ENCODE data around the gene MMRN1. TPM values are rescaled to one million over a fixed set of nuclear protein-coding genes. Genes with fewer than 3 reads are reported as not detected.

MMRN1 gene, protein sequence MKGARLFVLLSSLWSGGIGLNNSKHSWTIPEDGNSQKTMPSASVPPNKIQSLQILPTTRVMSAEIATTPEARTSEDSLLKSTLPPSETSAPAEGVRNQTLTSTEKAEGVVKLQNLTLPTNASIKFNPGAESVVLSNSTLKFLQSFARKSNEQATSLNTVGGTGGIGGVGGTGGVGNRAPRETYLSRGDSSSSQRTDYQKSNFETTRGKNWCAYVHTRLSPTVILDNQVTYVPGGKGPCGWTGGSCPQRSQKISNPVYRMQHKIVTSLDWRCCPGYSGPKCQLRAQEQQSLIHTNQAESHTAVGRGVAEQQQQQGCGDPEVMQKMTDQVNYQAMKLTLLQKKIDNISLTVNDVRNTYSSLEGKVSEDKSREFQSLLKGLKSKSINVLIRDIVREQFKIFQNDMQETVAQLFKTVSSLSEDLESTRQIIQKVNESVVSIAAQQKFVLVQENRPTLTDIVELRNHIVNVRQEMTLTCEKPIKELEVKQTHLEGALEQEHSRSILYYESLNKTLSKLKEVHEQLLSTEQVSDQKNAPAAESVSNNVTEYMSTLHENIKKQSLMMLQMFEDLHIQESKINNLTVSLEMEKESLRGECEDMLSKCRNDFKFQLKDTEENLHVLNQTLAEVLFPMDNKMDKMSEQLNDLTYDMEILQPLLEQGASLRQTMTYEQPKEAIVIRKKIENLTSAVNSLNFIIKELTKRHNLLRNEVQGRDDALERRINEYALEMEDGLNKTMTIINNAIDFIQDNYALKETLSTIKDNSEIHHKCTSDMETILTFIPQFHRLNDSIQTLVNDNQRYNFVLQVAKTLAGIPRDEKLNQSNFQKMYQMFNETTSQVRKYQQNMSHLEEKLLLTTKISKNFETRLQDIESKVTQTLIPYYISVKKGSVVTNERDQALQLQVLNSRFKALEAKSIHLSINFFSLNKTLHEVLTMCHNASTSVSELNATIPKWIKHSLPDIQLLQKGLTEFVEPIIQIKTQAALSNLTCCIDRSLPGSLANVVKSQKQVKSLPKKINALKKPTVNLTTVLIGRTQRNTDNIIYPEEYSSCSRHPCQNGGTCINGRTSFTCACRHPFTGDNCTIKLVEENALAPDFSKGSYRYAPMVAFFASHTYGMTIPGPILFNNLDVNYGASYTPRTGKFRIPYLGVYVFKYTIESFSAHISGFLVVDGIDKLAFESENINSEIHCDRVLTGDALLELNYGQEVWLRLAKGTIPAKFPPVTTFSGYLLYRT
- total RNA-seq (under 1 TPM; 0.52 to 0.55 TPM), polyA plus RNA-seq (1 to 10 TPM in 1 of 2 donors, under 1 TPM in 1; 0.66 to 1.6 TPM)

DNA sequence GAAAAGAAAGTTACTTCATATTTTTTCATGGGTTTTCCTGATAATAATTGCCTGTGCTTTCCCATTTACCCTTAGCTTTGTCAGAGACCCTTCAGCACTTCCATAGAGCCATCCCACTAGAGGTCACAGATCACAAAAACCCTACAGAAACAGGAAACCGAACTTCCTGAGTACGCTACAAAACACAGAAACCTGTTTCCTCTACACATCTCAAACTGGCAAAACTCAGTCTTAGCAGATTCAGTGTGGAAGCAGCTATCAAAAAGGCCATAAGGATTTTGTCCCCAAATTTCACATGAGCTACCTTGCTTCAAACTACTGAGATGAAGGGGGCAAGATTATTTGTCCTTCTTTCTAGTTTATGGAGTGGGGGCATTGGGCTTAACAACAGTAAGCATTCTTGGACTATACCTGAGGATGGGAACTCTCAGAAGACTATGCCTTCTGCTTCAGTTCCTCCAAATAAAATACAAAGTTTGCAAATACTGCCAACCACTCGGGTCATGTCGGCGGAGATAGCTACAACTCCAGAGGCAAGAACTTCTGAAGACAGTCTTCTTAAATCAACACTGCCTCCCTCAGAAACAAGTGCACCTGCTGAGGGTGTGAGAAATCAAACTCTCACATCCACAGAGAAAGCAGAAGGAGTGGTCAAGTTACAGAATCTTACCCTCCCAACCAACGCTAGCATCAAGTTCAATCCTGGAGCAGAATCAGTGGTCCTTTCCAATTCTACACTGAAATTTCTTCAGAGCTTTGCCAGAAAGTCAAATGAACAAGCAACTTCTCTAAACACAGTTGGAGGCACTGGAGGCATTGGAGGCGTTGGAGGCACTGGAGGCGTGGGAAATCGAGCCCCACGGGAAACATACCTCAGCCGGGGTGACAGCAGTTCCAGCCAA lies at the start of gene MMRN1:
Gene MMRN1, plus strand, starts transcription at position 206 of the 902 bp plus-strand sequence. Its CDS starts 118 bp downstream, at position 324.
- no peaks in the 10 kb centered on the region for H3K9me3 Mint-ChIP-seq
- ChIA-PET POLR2A (ENCODE audit: partially characterized antibody) (interaction anchor here (1.2 kb wide), 1 partner anchor 35 kb away, joined by 7 read pairs; no protein-coding TSS in a partner anchor), CTCF (ENCODE audit: partially characterized antibody) (interaction anchor here (1.0 kb wide), 1 partner anchor 456 kb away, joined by 3 read pairs; no protein-coding TSS in a partner anchor)
- peak within 1 kb of the TSS; percentile 13 for H3K27ac ChIP-seq (ENCODE audit: low read depth, low read length)
- H3K4me3 Mint-ChIP-seq: peak within 1 kb of the TSS; percentile 39 to 90 (median 69)
- intact Hi-C loops (cut with micrococcal nuclease): loop anchor here (1.0 kb wide), 1 partner anchor 7 kb away; no protein-coding TSS in a partner anchor
- DNase-seq: peak in 3 of 5 donors; percentile 11 to 22 (median 14)
- H3K4me3 ChIP-seq (ENCODE audit: low read length in 2 of 2): peak within 1 kb of the TSS; percentile 8 to 11
- H3K36me3 ChIP-seq (ENCODE audit: insufficient read depth, low read length): no peaks in the 10 kb centered on the region
- H3K36me3 Mint-ChIP-seq: no peaks in the 10 kb centered on the region
- H3K27me3 Mint-ChIP-seq: no peaks in the 10 kb centered on the region
- H3K4me1 ChIP-seq (ENCODE audit: insufficient read depth, low read length): peaks cover 24% of the 10 kb centered on the region
- peak within 1 kb of the TSS; percentile 14 to 90 (median 54) for H3K27ac Mint-ChIP-seq
- H3K4me1 Mint-ChIP-seq: peaks cover 9 to 23% (median 18%) of the 10 kb centered on the region in 4 donors
- no peaks in the 10 kb centered on the region for H3K27me3 ChIP-seq (ENCODE audit: insufficient read depth, low read length)
- H3K9me3 ChIP-seq (ENCODE audit: control insufficient read depth in 1 of 2, low read length in 2 of 2): no peaks in the 10 kb centered on the region

DNA sequence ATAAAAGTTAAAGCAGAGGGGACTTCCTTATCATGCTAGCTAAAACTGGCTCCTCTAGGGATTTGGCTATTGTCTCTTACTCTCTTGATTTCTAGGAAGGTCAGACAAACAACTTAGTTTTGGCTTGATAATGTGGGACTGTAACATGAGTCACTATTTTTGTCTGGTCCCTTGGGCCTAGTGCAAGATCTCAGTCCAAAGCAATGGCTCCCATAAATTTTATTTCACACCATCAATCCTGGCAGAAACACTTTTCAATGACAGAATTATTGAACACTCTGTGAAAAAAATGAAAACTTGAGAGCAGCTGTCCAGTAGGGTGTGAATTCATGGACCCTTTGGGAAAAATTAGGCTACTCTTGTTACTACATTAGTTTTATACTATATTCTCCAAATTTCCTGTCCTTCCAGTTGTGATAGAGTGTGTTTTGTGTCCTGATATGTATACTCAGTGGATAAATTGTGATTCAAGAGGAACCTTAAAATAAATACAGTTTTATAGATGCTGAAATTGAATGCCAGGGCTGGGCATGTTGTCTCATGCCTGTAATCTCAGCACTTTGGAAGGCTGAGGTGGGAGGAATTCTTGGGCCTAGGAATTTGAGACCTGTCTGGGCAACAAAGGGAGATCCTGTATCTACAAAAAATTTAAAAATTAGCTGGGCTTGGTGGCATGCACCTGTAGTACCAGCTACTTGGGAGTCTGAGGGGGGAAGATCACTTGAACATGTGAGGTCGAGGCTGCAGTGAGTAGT lies 46.9 kb upstream of the MMRN1 start:
- no peak overlapping the region for H3K27ac ChIP-seq (ENCODE audit: low read depth, low read length)
- no peak overlapping the region for H3K4me3 Mint-ChIP-seq
- no peak overlapping the region for H3K27ac Mint-ChIP-seq
- H3K4me3 ChIP-seq (ENCODE audit: low read length in 2 of 2): no peak overlapping the region
- peaks cover 0 to 22% (median 12%) of the 10 kb centered on the region in 8 donors for H3K9me3 Mint-ChIP-seq
- ChIA-PET CTCF (ENCODE audit: partially characterized antibody) (no interaction called here), POLR2A (ENCODE audit: partially characterized antibody) (no interaction called here)
- no peaks in the 10 kb centered on the region for H3K27me3 ChIP-seq (ENCODE audit: insufficient read depth, low read length)
- H3K4me1 ChIP-seq (ENCODE audit: insufficient read depth, low read length): no peaks in the 10 kb centered on the region
- intact Hi-C loops (cut with micrococcal nuclease): no loop called here
- no peaks in the 10 kb centered on the region for H3K36me3 Mint-ChIP-seq
- H3K4me1 Mint-ChIP-seq: no peaks in the 10 kb centered on the region
- H3K27me3 Mint-ChIP-seq: peaks cover 4 to 6% of the 10 kb centered on the region in 2 donors
- no peaks in the 10 kb centered on the region for H3K9me3 ChIP-seq (ENCODE audit: control insufficient read depth in 1 of 2, low read length in 2 of 2)
- DNase-seq: no peak
- no peaks in the 10 kb centered on the region for H3K36me3 ChIP-seq (ENCODE audit: insufficient read depth, low read length)

DNA sequence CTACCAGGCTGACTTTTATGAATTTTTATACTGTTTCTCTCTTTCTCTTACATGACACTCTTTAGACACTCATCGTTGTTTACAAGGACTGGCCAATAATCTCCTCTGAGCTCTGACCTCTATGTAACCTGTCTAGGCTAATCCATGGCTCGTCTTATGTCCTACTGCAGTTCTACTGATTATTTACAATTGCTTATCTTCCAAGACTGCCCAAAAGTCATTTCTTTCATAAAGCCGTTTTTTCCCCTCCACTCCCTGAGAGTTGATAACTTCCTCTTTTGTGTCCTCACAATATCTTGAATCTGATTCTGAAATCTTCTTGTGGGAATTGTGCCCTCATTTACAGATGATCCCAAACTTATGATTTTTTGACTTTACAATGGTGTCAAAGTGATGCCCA lies 39.4 kb upstream of the MMRN1 start:
- intact Hi-C loops (cut with micrococcal nuclease): no loop called here
- no peaks in the 10 kb centered on the region for H3K36me3 Mint-ChIP-seq
- Histone ChIP-seq H3K9me3 (ENCODE audit: control insufficient read depth in 1 of 2, low read length in 2 of 2) (no peaks in the 10 kb centered on the region), H3K4me3 (ENCODE audit: low read length in 2 of 2) (no peak overlapping the region), H3K36me3 (ENCODE audit: insufficient read depth, low read length) (no peaks in the 10 kb centered on the region), H3K27ac (ENCODE audit: low read depth, low read length) (no peak overlapping the region), H3K27me3 (ENCODE audit: insufficient read depth, low read length) (no peaks in the 10 kb centered on the region), H3K4me1 (ENCODE audit: insufficient read depth, low read length) (no peaks in the 10 kb centered on the region)
- no peak overlapping the region for H3K27ac Mint-ChIP-seq
- no peak overlapping the region for H3K4me3 Mint-ChIP-seq
- H3K9me3 Mint-ChIP-seq: peaks cover under 1 to 16% (median 7%) of the 10 kb centered on the region in 8 donors
- POLR2A ChIA-PET (ENCODE audit: partially characterized antibody): no interaction called here
- H3K4me1 Mint-ChIP-seq: no peaks in the 10 kb centered on the region
- DNase-seq: no peak
- peaks cover 7 to 10% of the 10 kb centered on the region in 2 donors for H3K27me3 Mint-ChIP-seq
- CTCF ChIA-PET (ENCODE audit: partially characterized antibody): no interaction called here

DNA sequence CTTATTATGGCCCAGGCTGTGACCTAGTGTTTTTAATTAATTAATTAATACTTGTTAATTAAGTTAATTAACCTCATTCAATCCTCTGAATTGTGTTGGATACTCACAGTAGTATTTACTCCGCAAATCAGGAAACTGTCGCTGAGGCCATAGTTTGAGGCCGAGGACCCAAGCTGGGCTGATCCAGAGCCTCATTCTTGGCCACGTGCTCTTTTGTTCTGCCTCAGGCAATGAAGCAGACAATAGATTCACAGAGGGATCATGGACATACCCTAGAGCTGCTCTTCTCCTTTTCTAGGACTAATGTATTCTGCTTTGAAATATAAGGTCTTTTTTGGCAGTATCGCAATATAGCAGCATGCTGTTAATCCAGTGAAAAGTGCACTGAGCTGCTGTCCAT lies 33.7 kb upstream of the MMRN1 start:
- Histone ChIP-seq H3K9me3 (ENCODE audit: control insufficient read depth in 1 of 2, low read length in 2 of 2) (no peaks in the 10 kb centered on the region), H3K27me3 (ENCODE audit: insufficient read depth, low read length) (no peaks in the 10 kb centered on the region), H3K36me3 (ENCODE audit: insufficient read depth, low read length) (no peaks in the 10 kb centered on the region), H3K4me3 (ENCODE audit: low read length in 2 of 2) (no peak overlapping the region), H3K27ac (ENCODE audit: low read depth, low read length) (no peak overlapping the region), H3K4me1 (ENCODE audit: insufficient read depth, low read length) (no peaks in the 10 kb centered on the region)
- peaks cover 0 to 1% (median 0%) of the 10 kb centered on the region in 4 donors for H3K4me1 Mint-ChIP-seq
- CTCF ChIA-PET (ENCODE audit: partially characterized antibody): no interaction called here
- no peak for DNase-seq
- H3K4me3 Mint-ChIP-seq: no peak overlapping the region
- intact Hi-C loops (cut with micrococcal nuclease): no loop called here
- H3K9me3 Mint-ChIP-seq: peaks cover 0 to 8% (median 3%) of the 10 kb centered on the region in 8 donors
- H3K27ac Mint-ChIP-seq: no peak overlapping the region
- no peaks in the 10 kb centered on the region for H3K36me3 Mint-ChIP-seq
- H3K27me3 Mint-ChIP-seq: peaks cover 3 to 6% of the 10 kb centered on the region in 2 donors
- POLR2A ChIA-PET (ENCODE audit: partially characterized antibody): no interaction called here

DNA sequence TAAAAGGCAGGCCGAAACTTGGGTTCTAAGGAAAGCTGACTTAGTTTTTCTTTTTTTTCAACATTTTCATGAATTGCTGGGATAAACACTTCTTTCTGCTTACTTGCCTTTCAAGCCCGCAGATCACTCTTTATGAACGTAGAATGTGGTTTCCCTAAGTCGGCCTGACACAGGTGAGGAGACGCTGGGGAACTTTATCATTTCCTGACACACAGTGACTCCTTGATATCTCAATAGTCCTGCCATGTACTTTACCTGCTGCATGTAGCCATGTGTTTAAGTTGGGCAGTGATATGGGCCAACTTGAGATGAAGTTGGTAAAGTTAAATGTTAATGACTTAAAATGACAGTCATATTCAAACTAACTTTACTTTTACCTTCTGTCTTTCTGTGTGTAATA lies 31.1 kb upstream of the MMRN1 start:
- Mint-ChIP-seq H3K9me3 (peaks cover 0 to 1% (median 0%) of the 10 kb centered on the region in 8 donors), H3K27ac (no peak overlapping the region), H3K4me3 (no peak overlapping the region), H3K36me3 (no peaks in the 10 kb centered on the region), H3K27me3 (peaks cover 7 to 10% of the 10 kb centered on the region in 2 donors), H3K4me1 (peaks cover 0 to 1% (median 0%) of the 10 kb centered on the region in 4 donors)
- Histone ChIP-seq H3K27ac (ENCODE audit: low read depth, low read length) (no peak overlapping the region), H3K9me3 (ENCODE audit: control insufficient read depth in 1 of 2, low read length in 2 of 2) (no peaks in the 10 kb centered on the region), H3K4me1 (ENCODE audit: insufficient read depth, low read length) (no peaks in the 10 kb centered on the region), H3K27me3 (ENCODE audit: insufficient read depth, low read length) (no peaks in the 10 kb centered on the region), H3K36me3 (ENCODE audit: insufficient read depth, low read length) (no peaks in the 10 kb centered on the region), H3K4me3 (ENCODE audit: low read length in 2 of 2) (no peak overlapping the region)
- ChIA-PET CTCF (ENCODE audit: partially characterized antibody) (no interaction called here), POLR2A (ENCODE audit: partially characterized antibody) (no interaction called here)
- DNase-seq: no peak
- intact Hi-C loops (cut with micrococcal nuclease): no loop called here

DNA sequence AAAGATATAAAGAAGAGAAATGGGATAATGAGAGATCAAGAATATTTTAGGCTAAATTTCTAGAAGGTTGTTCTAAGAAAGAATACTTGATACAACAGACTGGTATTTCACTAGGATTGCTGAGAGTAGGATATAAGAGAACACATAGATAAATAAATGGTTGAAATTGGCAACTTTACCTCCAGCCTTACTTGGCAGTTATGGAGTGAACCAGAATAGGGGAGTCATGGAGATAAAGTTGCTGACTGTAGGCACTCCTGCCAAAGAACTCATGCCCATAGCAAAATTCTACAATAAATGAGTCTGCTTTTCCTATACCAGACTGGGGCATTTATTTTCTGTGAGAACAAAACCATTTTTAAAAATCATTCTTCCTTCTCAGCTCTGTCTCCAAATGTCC lies 26.4 kb upstream of the MMRN1 start:
- no peaks in the 10 kb centered on the region for H3K36me3 Mint-ChIP-seq
- peaks cover 9 to 11% of the 10 kb centered on the region in 2 donors for H3K27me3 Mint-ChIP-seq
- POLR2A ChIA-PET (ENCODE audit: partially characterized antibody): no interaction called here
- H3K27ac Mint-ChIP-seq: no peak overlapping the region
- no peaks in the 10 kb centered on the region for H3K4me1 Mint-ChIP-seq
- H3K36me3 ChIP-seq (ENCODE audit: insufficient read depth, low read length): no peaks in the 10 kb centered on the region
- DNase-seq: no peak
- H3K4me3 Mint-ChIP-seq: no peak overlapping the region
- intact Hi-C loops (cut with micrococcal nuclease): no loop called here
- no peak overlapping the region for H3K4me3 ChIP-seq (ENCODE audit: low read length in 2 of 2)
- H3K4me1 ChIP-seq (ENCODE audit: insufficient read depth, low read length): no peaks in the 10 kb centered on the region
- H3K9me3 Mint-ChIP-seq: peaks cover 0 to 1% (median 0%) of the 10 kb centered on the region in 8 donors
- CTCF ChIA-PET (ENCODE audit: partially characterized antibody): no interaction called here
- H3K27me3 ChIP-seq (ENCODE audit: insufficient read depth, low read length): no peaks in the 10 kb centered on the region
- no peaks in the 10 kb centered on the region for H3K9me3 ChIP-seq (ENCODE audit: control insufficient read depth in 1 of 2, low read length in 2 of 2)
- H3K27ac ChIP-seq (ENCODE audit: low read depth, low read length): no peak overlapping the region

Measured in CD4-positive, alpha-beta memory T cell (primary cell).